HG03280 (cell line): ENCODE results near the gene HEATR9.
"Not testable (repeated sequence)": the region's sequence is repeated elsewhere in the genome, so short reads cannot be mapped to it uniquely, and the experiment has no call there.

ENCODE experiments used
- ATAC-seq: cut with Tn5 transposase; IDR thresholded peaks from one replicate; pipeline ENCODE4 v1.9.1; 2021; ENCODE audit warnings: mild to moderate bottlenecking, moderate library complexity; ENCODE audit not compliant: unreplicated experiment

The HEATR9 gene, protein sequence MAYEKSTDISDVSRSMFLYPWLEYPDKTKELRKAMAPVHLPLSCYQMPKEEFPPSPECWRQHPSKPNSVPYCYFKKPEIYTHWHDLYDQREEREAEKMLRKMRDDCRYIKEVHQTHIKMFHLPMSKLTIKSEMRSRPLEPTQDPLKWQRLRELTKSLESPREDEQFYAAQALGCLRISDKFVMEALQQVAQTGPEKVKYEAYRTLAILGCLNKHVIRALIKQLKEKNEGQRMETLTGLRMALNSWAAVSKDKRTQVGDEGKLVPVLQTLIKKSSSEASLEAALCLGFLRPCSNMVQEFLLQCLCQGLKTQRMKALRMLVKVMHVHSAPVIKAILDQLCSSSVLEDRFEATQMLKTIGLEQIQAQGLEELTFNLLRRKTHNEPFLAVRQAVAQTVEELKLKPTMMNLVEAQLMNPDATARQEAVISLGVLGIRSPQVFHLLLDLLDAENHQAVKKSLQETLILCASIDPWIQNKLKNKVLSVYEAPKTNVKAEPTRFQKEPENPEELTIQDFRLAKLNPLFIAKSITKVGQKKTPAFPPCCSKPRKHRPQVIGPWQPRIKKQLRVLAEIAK

DNA sequence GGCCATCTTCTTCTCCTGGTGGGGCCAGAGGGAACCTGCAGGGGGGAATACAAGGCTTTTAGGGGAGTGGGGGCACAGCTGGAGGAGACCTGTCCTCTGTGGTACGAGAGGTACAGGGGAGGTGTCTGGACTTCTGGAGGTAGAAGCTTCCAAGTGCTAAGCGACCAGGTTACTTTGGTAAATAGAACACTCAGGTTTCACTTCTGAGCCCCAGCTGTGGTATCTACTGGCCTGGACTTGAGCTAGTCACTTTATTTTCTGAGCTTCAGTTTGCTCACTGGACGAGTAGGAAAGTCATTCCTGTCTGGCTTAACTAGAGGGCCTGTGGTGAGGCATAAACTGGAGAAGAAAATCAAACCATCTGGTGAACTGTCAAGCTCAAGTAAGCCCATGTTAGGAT is at the start of gene HEATR9:
Gene HEATR9, minus strand, starts transcription at position 155 of the 400 bp plus-strand sequence. Its CDS starts 149 bp downstream, at position 6.
- ATAC-seq = no peak

- no peak for ATAC-seq
Observed at GRCh38 chr17:35917519-35918213, 49.0 kb upstream of the HEATR9 start.

DNA sequence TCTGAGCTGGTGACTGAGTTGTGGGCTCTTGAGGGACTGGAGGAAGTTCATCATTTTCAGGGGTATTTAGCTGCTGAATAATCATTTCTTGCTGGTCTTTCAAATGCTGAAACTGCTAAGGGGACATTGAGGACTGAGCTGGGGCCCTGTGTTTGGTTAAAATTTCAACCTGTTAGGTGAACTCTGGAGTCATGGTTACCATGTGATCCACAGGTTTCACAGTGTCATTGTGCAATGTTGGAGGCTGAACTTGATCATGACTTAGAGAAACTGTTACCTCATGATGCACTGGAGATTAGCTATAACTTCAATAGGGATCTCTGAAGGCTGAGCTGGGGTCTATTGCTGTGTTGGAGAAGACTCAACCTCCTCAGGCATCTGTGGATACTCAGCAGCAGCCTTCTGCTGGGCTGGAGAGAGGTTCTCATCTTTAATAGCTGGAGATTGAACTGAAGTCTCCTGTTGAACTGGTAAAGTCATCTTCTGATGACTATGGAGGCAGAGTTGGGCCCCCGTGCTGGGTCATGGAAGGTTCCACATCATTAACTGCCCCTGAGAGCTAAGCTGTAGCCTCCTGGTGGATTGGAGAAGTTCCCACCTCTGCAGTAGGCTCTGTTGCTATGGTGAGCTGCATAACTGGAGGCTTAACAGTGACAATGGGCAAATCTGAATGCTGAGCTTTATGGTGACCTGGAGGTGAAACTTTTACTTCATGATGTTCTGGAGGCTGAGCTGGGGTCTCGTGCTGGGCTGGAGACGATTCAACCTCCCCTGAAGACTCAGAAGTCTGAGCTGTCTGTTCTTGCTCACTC is 46.7 kb upstream of the HEATR9 start:
- ATAC-seq = no peak

DNA sequence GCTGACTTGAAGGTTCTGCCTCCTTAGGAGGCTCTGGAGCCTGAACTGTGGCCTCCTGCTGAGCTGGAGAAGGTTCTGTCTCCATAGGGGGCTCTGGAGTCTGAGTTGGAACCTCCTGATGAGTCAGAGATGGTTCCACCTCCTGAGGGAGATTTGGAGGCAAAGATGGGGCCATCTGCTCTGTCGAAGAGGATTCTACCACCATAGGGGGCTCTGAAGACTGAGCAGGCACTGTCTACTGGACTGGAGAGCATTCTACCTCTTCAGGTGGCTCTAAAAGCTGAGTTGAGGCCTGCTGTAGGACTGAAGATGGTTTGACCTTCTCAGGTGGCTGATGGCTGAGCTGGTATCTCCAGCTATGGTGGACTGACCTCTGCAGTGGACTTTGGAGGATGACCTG is 45.7 kb upstream of the HEATR9 start:
- no peak for ATAC-seq

DNA sequence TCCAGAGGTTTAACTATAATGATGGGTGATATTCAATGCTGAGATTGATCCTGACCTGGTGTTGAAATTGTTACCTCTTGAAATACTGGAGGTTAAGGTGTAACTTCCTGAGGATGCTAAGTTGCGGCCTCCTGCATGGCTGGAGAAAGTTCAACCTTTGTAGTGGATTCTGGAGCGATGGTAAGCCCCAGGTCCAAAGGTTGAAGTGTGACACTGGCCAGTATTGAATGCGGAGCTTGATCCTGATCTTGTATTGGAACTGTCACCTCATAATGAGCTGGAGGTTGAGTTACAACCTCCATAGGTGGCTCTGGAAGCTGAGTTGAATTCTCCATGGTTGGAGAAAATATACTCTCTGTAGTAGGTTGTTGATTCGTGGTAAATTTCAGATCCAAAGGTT is 44.9 kb upstream of the HEATR9 start:
- ATAC-seq = no peak

GRCh38 chr17:35912942-35913341 is 44.3 kb upstream of the HEATR9 start:
- no peak for ATAC-seq

GRCh38 chr17:35912339-35912912 is 43.7 kb upstream of the HEATR9 start:
- no peak for ATAC-seq

DNA sequence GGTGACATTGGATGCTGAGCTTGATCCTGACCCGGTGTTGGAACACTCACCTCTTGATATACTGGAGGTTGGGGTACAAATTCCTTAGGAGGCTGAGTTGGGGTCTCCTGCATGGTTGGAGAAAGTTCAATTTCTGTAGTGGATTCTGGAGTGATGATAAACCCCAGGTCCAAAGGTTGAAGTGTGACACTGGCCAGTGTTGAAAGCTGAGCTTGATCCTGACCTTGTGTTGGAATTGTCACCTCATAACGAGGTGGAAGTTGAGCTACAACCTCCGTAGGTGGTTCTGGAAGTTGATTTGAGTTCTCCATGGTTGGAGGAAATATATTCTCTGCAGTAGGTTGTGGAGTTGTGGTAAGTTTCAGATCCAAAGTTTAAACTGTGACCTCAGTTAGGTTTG is 40.7 kb upstream of the HEATR9 start:
- ATAC-seq = no peak

DNA sequence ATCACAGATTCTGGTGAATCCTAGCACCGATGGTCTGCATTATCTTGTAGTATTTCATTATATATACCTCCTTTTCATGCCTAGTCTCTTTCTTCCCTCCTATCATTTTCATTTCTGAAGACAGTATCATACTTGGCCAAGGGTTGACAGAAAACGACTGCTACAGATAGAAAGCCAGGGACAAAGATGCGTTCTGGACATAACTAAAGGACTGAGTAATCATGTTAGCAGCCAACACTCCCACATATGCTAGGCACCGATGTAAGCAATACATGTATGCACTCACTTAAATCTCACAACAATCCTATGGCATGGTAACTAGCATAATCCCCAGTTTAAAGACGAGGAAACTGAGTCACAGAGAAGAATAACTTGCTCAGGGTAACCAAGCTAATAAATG is 39.0 kb upstream of the HEATR9 start:
- ATAC-seq = no peak

GRCh38 chr17:35906926-35907637 is 38.4 kb upstream of the HEATR9 start:
- no peak for ATAC-seq

- no peak for ATAC-seq
Observed at GRCh38 chr17:35906191-35906925, 37.7 kb upstream of the HEATR9 start.

GRCh38 chr17:35903451-35903850 is 34.8 kb upstream of the HEATR9 start:
- ATAC-seq = no peak

- ATAC-seq = no peak
Observed at GRCh38 chr17:35901631-35902175, 33.0 kb upstream of the HEATR9 start.

- no peak for ATAC-seq
Observed at GRCh38 chr17:35900708-35901480, 32.2 kb upstream of the HEATR9 start.

DNA sequence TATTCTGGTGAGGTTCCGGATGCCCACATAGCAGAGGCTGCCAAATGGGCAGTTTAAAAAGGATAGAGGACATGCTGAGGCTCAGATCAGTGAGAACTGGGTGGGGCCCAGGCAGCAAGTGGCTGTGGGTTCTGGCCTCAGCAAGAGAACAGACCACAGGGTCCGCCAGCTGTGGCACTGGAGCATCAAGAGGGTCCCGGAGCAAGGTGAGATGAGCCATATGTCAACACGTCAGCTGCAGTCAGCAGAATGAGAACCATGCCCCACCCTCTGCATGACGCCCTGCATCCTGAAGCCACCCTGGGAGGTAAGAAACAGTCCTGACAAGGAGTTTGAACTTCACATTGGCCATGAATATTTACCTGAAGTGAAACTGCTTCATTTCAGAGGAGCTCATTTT is 31.6 kb upstream of the HEATR9 start:
- no peak for ATAC-seq

GRCh38 chr17:35898283-35899070 is 29.8 kb upstream of the HEATR9 start:
- no peak for ATAC-seq

GRCh38 chr17:35897772-35898171 is 29.1 kb upstream of the HEATR9 start:
- ATAC-seq = not testable (repeated sequence)
